Right atrium auricular region (tissue), 2 donors: ENCODE results near the gene EMC1. TPM values are rescaled to one million over a fixed set of nuclear protein-coding genes. Genes with fewer than 3 reads are reported as not detected.

Source experiments
- DNase-seq: peaks from one replicate; pipeline ENCODE4 v3.0.0-alpha.2; 2019; ENCODE audit warnings: low spot score
- H3K27ac ChIP-seq, 2 donors: fragments of 200-600 bp; sonication (generic); 1 replicate in 1 of 2; 2 replicates in 1 of 2; pipeline ENCODE4 v1.5.1; 2016 to 2019
- H3K27me3 ChIP-seq, 2 donors: fragments of 200-600 bp; sonication (generic); one replicate each; pipeline versions ENCODE4 v1.5.1 to v1.6.0; 2017 to 2019
- H3K36me3 ChIP-seq: fragments of 200-600 bp; sonication (generic); one replicate; pipeline ENCODE4 v1.5.1; 2016
- H3K4me1 ChIP-seq, 2 donors: fragments of 200-600 bp; sonication (generic); one replicate each; pipeline versions ENCODE4 v1.5.1 to v1.6.0; 2017 to 2019
- H3K4me3 ChIP-seq, 2 donors: fragments of 200-600 bp; sonication (generic); 1 replicate in 1 of 2; 2 replicates in 1 of 2; pipeline ENCODE4 v1.5.1; 2017 to 2019; ENCODE audit warnings: mild to moderate bottlenecking in 1 of 2, moderate library complexity in 1 of 2
- H3K9me3 ChIP-seq, 2 donors: fragments of 200-600 bp; sonication (generic); one replicate each; pipeline ENCODE4 v1.5.1; 2019
- total RNA-seq, 2 donors: library from RNA; depleted of rRNA; stranded (reverse); fragments of >200 nt; gene quantifications; one replicate each; pipeline ENCODE4 v1.1.0, GENCODE V29; 2016
- TF ChIP-seq, protein P1 (sequence below), 2 donors: fragments of 200-600 bp; sonication (generic); IDR thresholded peaks; one replicate each; pipeline ENCODE4 v1.5.1; 2019; ENCODE audit warnings: antibody characterized with exemption in 2 of 2

The EMC1 gene
- total RNA-seq, 2 donors from 2014 or later, result 30.7 to 36.7 TPM

- Histone ChIP-seq H3K4me3 (no peak overlapping the region), H3K27ac (no peak overlapping the region), H3K36me3 (peaks cover 75% of the 10 kb centered on the region), H3K27me3 (no peaks in the 10 kb centered on the region), H3K9me3 (no peaks in the 10 kb centered on the region), H3K4me1 (no peaks in the 10 kb centered on the region)
- TF ChIP-seq, protein P1, sequence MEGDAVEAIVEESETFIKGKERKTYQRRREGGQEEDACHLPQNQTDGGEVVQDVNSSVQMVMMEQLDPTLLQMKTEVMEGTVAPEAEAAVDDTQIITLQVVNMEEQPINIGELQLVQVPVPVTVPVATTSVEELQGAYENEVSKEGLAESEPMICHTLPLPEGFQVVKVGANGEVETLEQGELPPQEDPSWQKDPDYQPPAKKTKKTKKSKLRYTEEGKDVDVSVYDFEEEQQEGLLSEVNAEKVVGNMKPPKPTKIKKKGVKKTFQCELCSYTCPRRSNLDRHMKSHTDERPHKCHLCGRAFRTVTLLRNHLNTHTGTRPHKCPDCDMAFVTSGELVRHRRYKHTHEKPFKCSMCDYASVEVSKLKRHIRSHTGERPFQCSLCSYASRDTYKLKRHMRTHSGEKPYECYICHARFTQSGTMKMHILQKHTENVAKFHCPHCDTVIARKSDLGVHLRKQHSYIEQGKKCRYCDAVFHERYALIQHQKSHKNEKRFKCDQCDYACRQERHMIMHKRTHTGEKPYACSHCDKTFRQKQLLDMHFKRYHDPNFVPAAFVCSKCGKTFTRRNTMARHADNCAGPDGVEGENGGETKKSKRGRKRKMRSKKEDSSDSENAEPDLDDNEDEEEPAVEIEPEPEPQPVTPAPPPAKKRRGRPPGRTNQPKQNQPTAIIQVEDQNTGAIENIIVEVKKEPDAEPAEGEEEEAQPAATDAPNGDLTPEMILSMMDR (IDR thresholded peaks at IDR 0.05), result no peak
- DNase-seq, result no peak
These were observed 73.5 kb downstream of the EMC1 start for GRCh38 chr1:19177811-19178210.

GRCh38 chr1:19169642-19170041 lies 81.7 kb downstream of the EMC1 start:
- no peak for DNase-seq
- Histone ChIP-seq H3K36me3 (peaks cover 99% of the 10 kb centered on the region), H3K4me3 (no peak overlapping the region), H3K27me3 (no peaks in the 10 kb centered on the region), H3K27ac (no peak overlapping the region), H3K9me3 (no peaks in the 10 kb centered on the region), H3K4me1 (no peaks in the 10 kb centered on the region)
- TF ChIP-seq, protein P1 (IDR thresholded peaks at IDR 0.05), result no peak

DNA sequence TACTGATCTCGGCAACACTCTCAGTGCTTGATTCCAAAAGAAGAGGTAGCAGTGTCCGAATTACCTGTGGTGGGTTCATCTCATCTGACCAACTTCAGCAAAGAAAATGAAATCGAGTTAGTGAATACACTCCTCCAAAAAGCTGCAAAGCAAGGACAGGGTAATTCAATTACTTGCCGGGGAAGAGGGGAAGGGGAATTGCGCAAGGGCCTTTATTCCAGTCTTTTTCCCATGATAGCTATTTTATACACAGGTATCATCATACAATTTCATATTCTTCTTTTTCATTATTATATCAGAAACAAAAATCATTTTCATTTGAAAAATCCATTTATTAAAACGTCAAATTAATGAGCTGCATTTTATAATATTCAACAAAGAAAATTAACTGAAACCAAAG lies 84.2 kb downstream of the EMC1 start:
- no peak for DNase-seq
- H3K4me3 ChIP-seq, result no peak overlapping the region
- H3K36me3 ChIP-seq, result peaks cover 99% of the 10 kb centered on the region
- TF ChIP-seq, protein P1 (IDR thresholded peaks at IDR 0.05), result no peak
- no peaks in the 10 kb centered on the region for H3K9me3 ChIP-seq
- H3K27me3 ChIP-seq, result no peaks in the 10 kb centered on the region
- H3K27ac ChIP-seq, result no peak overlapping the region
- H3K4me1 ChIP-seq, result no peaks in the 10 kb centered on the region

DNA sequence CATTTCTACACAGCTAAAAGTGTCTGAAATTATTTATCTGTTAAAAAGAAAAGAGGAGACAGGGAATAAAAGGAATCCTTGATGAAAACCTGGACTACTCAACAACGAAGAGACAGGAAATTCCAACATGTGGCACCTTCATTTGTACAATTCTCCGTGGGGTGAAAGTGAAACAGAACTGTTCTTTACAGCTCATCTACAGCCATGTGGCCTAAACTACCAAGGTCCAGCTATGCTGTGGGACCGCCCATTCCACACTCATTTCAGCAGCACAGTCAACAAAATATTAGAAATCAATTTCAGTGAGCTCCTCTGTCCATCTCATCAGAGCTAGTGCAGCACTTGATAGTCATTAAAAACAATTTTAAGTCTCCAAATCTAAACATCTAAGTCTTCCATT lies 85.3 kb downstream of the EMC1 start:
- H3K4me1 ChIP-seq, result no peaks in the 10 kb centered on the region
- H3K4me3 ChIP-seq, result no peak overlapping the region
- H3K9me3 ChIP-seq, result no peaks in the 10 kb centered on the region
- peaks cover 99% of the 10 kb centered on the region for H3K36me3 ChIP-seq
- H3K27ac ChIP-seq, result no peak overlapping the region
- TF ChIP-seq, protein P1 (IDR thresholded peaks at IDR 0.05), result no peak
- H3K27me3 ChIP-seq, result no peaks in the 10 kb centered on the region
- DNase-seq, result no peak

Other genes with a start within 250 kb of the EMC1 start
- 10 to 100 TPM; 75.1 to 88.0 TPM for gene UBR4, start 41.3 kb downstream of the EMC1 start, total RNA-seq
- 10 to 100 TPM in 1 of 2 donors, 1 to 10 TPM in 1; 8.6 to 16.1 TPM for gene MRTO4, start 281 bp upstream of the EMC1 start, total RNA-seq
- under 1 TPM in 1 of 2 donors, not detected in 1; 0.20 TPM for gene AKR7A3, start 37.2 kb upstream of the EMC1 start, total RNA-seq
- 10 to 100 TPM; 51.1 to 69.3 TPM for gene AKR7A2, start 60.6 kb upstream of the EMC1 start, total RNA-seq
- gene SLC66A1, start 60.8 kb upstream of the EMC1 start, total RNA-seq, result 1 to 10 TPM; 6.8 to 9.7 TPM
- 100 to 1,000 TPM in 1 of 2 donors, 10 to 100 TPM in 1; 87.8 to 122 TPM for gene CAPZB, start 234.0 kb upstream of the EMC1 start, total RNA-seq